Endothelial cell of umbilical vein (primary cell): Measurements from ENCODE around the gene MYRIP.

Experiments used
- CTCF ChIP-seq, 2 donors: IDR thresholded peaks; 1 replicate in 1 of 2; 2 replicates in 1 of 2; pipeline ENCODE4 v1.5.1; 2011; ENCODE audit warnings: low read length in 2 of 2, mild to moderate bottlenecking in 2 of 2, moderate library complexity in 2 of 2, control low read depth in 1 of 2, inconsistent platforms in 1 of 2, low read depth in 1 of 2; ENCODE audit not compliant: insufficient read depth in 1 of 2; ENCODE audit errors: extremely low read depth in 1 of 2
- EZH2 ChIP-seq: IDR thresholded peaks from 2 replicates; pipeline ENCODE4 v1.6.1; 2012; ENCODE audit warnings: borderline replicate concordance, low read depth, mild to moderate bottlenecking, moderate library complexity, low read length, inconsistent platforms; ENCODE audit not compliant: severe bottlenecking
- MYC ChIP-seq: IDR thresholded peaks from one replicate; pipeline ENCODE4 v1.6.1; 2011; ENCODE audit warnings: mild to moderate bottlenecking, low read depth, low read length
- POLR2A ChIP-seq: IDR thresholded peaks from 2 replicates; pipeline ENCODE4 v1.6.1; 2012; ENCODE audit warnings: low read depth, mild to moderate bottlenecking, control low read depth, low read length
- POLR2AphosphoS5 ChIP-seq: IDR thresholded peaks from 2 replicates; pipeline ENCODE4 v1.6.1; 2012; ENCODE audit warnings: low read depth, mild to moderate bottlenecking, control low read depth, low read length, moderate library complexity; ENCODE audit not compliant: insufficient read depth

- TF ChIP-seq MYC = no peak
- no peak for TF ChIP-seq EZH2
- TF ChIP-seq CTCF (IDR thresholded peaks at IDR 0.05; ENCODE audit: extremely low read depth in 1 of 2, insufficient read depth in 1 of 2, low read depth in 1 of 2, low read length in 2 of 2) = no peak
- TF ChIP-seq POLR2A = no peak
- TF ChIP-seq POLR2AphosphoS5 = no peak
These were observed 494.9 kb downstream of the MYRIP start for GRCh38 chr3:40304352-40304751.
